GM19372 (cell line): Measurements from ENCODE around the gene CFAP97D2.
A peak's percentile ranks its signal among the peaks of the same experiment; 100 is the strongest.
"Not testable (repeated sequence)": the region's sequence is repeated elsewhere in the genome, so short reads cannot be mapped to it uniquely, and the experiment has no call there.

Experiments
- ATAC-seq: cut with Tn5 transposase; IDR thresholded peaks from one replicate; pipeline ENCODE4 v1.9.1; 2021; ENCODE audit warnings: mild to moderate bottlenecking, low read depth, moderate library complexity; ENCODE audit not compliant: unreplicated experiment

CFAP97D2 gene

GRCh38 chr13:114194853-114195252 lies 15.8 kb downstream of the CFAP97D2 start:
- ATAC-seq, result no peak

- ATAC-seq, result no peak
Observed at GRCh38 chr13:114196629-114197028, 17.6 kb downstream of the CFAP97D2 start.

GRCh38 chr13:114198556-114198955 lies 19.5 kb downstream of the CFAP97D2 start:
- no peak for ATAC-seq

- not testable (repeated sequence) for ATAC-seq
Observed at GRCh38 chr13:114199526-114199925, 20.5 kb downstream of the CFAP97D2 start.

- no peak for ATAC-seq
Observed at GRCh38 chr13:114199954-114200353, 20.9 kb downstream of the CFAP97D2 start.

GRCh38 chr13:114200399-114200911 lies 21.4 kb downstream of the CFAP97D2 start:
- ATAC-seq, result no peak

GRCh38 chr13:114202581-114202980 lies 23.5 kb downstream of the CFAP97D2 start:
- ATAC-seq, result no peak

GRCh38 chr13:114203536-114203935 lies 24.5 kb downstream of the CFAP97D2 start:
- ATAC-seq, result no peak

GRCh38 chr13:114204894-114205293 lies 25.8 kb downstream of the CFAP97D2 start:
- no peak for ATAC-seq

GRCh38 chr13:114208134-114208533 lies 29.1 kb downstream of the CFAP97D2 start:
- ATAC-seq, result no peak

GRCh38 chr13:114211446-114212157 lies 32.5 kb downstream of the CFAP97D2 start:
- ATAC-seq, result no peak

- ATAC-seq, result no peak
Observed at GRCh38 chr13:114212158-114212495, 33.1 kb downstream of the CFAP97D2 start.

- no peak for ATAC-seq
Observed at GRCh38 chr13:114213980-114214379, 34.9 kb downstream of the CFAP97D2 start.

GRCh38 chr13:114219392-114219791 lies 40.3 kb downstream of the CFAP97D2 start:
- no peak for ATAC-seq

GRCh38 chr13:114222461-114222968 lies 43.5 kb downstream of the CFAP97D2 start:
- ATAC-seq, result no peak

- ATAC-seq, result no peak
Observed at GRCh38 chr13:114224201-114224600, 45.1 kb downstream of the CFAP97D2 start.

GRCh38 chr13:114225610-114226009 lies 46.6 kb downstream of the CFAP97D2 start:
- no peak for ATAC-seq

GRCh38 chr13:114226088-114226487 lies 47.0 kb downstream of the CFAP97D2 start:
- peak; percentile 23 for ATAC-seq

GRCh38 chr13:114226699-114227323 lies 47.8 kb downstream of the CFAP97D2 start:
- ATAC-seq, result peak; percentile 77

GRCh38 chr13:114227528-114227927 lies 48.5 kb downstream of the CFAP97D2 start:
- no peak for ATAC-seq

GRCh38 chr13:114228176-114228575 lies 49.1 kb downstream of the CFAP97D2 start:
- ATAC-seq, result no peak

- ATAC-seq, result no peak
Observed at GRCh38 chr13:114229506-114229905, 50.4 kb downstream of the CFAP97D2 start.
